K562 (cell line): ENCODE results near the gene MYO1A. TPM values are rescaled to one million over a fixed set of nuclear protein-coding genes. Genes with fewer than 3 reads are reported as not detected.

ENCODE experiments used
- ADNP ChIP-seq: fragments of 200-800 bp; sonication (Bioruptor generic); IDR thresholded peaks from 2 replicates; pipeline ENCODE4 v1.6.1; 2016; ENCODE audit warnings: missing genetic modification characterization, missing compliant biosample characterization
- ARID1B ChIP-seq: fragments of 450-650 bp; IDR thresholded peaks from 2 replicates; pipeline ENCODE4 v1.6.1; 2016; ENCODE audit warnings: antibody characterized with exemption, mild to moderate bottlenecking, inconsistent platforms
- BDP1 ChIP-seq: IDR thresholded peaks from 3 replicates; pipeline ENCODE4 v1.6.1; 2011; ENCODE audit not compliant: insufficient read length, insufficient read depth
- HDAC1 ChIP-seq, 2 experiments: fragments of 450-650 bp; IDR thresholded peaks; 2 replicates each; pipeline ENCODE4 v1.6.1; 2016 to 2017; ENCODE audit warnings: inconsistent platforms in 1 of 2, mild to moderate bottlenecking in 1 of 2, moderate library complexity in 1 of 2
- NRF1 ChIP-seq, 2 experiments: fragments of 450-650 bp; IDR thresholded peaks in 1 of 2; conservative IDR thresholded peaks in 1 of 2; 2 replicates each; pipeline ENCODE4 v1.6.1; 2014; ENCODE audit warnings: mild to moderate bottlenecking in 2 of 2
- SPI1 ChIP-seq: IDR thresholded peaks from 2 replicates; pipeline ENCODE4 v1.6.1; 2011; ENCODE audit warnings: low read depth, low read length, control low read depth, borderline replicate concordance
- TAF7 ChIP-seq: fragments of 450-650 bp; IDR thresholded peaks from 2 replicates; pipeline ENCODE4 v1.6.1; 2016; ENCODE audit warnings: missing genetic modification characterization, missing compliant biosample characterization
- TSC22D4 ChIP-seq: fragments of 450-650 bp; IDR thresholded peaks from 2 replicates; pipeline ENCODE4 v1.6.1; 2016; ENCODE audit warnings: missing genetic modification characterization, missing biosample characterization, control low read depth
- U2AF1 ChIP-seq: fragments of 200-400 bp; formaldehyde crosslinking; optimal IDR thresholded peaks from 2 replicates; pipeline ENCODE3; 2017; ENCODE audit warnings: mild to moderate bottlenecking, low read depth, low read length, moderate library complexity
- ZFP91 ChIP-seq: sonication (generic); formaldehyde crosslinking; IDR thresholded peaks from 2 replicates; pipeline ENCODE4 v1.8.0; 2022; ENCODE audit warnings: mild to moderate bottlenecking, missing genetic modification reagents
- ZNF184 ChIP-seq: sonication (generic); formaldehyde crosslinking; IDR thresholded peaks from 2 replicates; pipeline ENCODE4 v1.5.0; 2020; ENCODE audit warnings: missing genetic modification reagents
- polyA plus RNA-seq, 8 experiments: library from polyadenylated mRNA; depleted of rRNA in 4 of 8; stranded (reverse) in 5 of 8; unstranded in 3 of 8; fragments of >200 nt; fragmentation: Nextera tagmentation in 2 of 8; fragmentation: Illumina TruSeq in 1 of 8; extraction: Ambion mirVana in 2 of 8; extraction: Trizol in 1 of 8; gene quantifications; 2 replicates each; pipeline versions ENCODE4 v1.2.1 to v1.2.3, GENCODE V29; 2011 to 2014; ENCODE audit warnings: inconsistent platforms in 1 of 8, missing spikeins in 1 of 8
- total RNA-seq, 7 experiments: library from RNA; depleted of rRNA in 6 of 7; stranded (reverse); fragments of >200 nt in 6 of 7; fragmentation: Illumina TruSeq in 2 of 7; extraction: Trizol in 2 of 7; gene quantifications; 2 replicates each; pipeline versions ENCODE4 v1.2.1 to v1.2.3, GENCODE V29; 2011 to 2021; ENCODE audit warnings: low replicate concordance in 1 of 7
- TF ChIP-seq, protein P1 (sequence below), 2 experiments: fragments of 450-650 bp in 1 of 2; sonication (generic) in 1 of 2; formaldehyde crosslinking in 1 of 2; IDR thresholded peaks; 2 replicates each; pipeline versions ENCODE4 v1.7.1 to v1.9.0; 2016 to 2022; ENCODE audit warnings: inconsistent platforms in 1 of 2, mild to moderate bottlenecking in 1 of 2, missing genetic modification reagents in 1 of 2

MYO1A gene
- total and polyA plus RNA-seq, 9 of the 15 experiments (the other 6 are each of a cell fraction or from before 2014, with no cell fraction given): 0.03 to 0.29 (median 0.14) TPM; not detected in 2

GRCh38 chr12:57039016-57039798 is 10.7 kb downstream of the MYO1A start (continued):
- TF ChIP-seq SPI1 (peak; percentile 88), TAF7 (tag) (no peak), ZFP91 (CRISPR knock-in tag) (no peak), ARID1B (peak; percentile 91), U2AF1 (no peak), ZNF184 (no peak), ADNP (tag) (0 out of 2 replicates have a peak, but pooled peaks have one; percentile 14), HDAC1 (IDR thresholded peaks at IDR 0.05) (peak in 1 of 2 experiments; percentile 30; a peak in 1 of 4 replicates), TSC22D4 (tag) (no peak), BDP1 (no peak), NRF1 (conservative IDR thresholded peaks at IDR 0.05 in 1 of 2, IDR thresholded peaks at IDR 0.05 in 1 of 2) (no peak)
- TF ChIP-seq, protein P1, sequence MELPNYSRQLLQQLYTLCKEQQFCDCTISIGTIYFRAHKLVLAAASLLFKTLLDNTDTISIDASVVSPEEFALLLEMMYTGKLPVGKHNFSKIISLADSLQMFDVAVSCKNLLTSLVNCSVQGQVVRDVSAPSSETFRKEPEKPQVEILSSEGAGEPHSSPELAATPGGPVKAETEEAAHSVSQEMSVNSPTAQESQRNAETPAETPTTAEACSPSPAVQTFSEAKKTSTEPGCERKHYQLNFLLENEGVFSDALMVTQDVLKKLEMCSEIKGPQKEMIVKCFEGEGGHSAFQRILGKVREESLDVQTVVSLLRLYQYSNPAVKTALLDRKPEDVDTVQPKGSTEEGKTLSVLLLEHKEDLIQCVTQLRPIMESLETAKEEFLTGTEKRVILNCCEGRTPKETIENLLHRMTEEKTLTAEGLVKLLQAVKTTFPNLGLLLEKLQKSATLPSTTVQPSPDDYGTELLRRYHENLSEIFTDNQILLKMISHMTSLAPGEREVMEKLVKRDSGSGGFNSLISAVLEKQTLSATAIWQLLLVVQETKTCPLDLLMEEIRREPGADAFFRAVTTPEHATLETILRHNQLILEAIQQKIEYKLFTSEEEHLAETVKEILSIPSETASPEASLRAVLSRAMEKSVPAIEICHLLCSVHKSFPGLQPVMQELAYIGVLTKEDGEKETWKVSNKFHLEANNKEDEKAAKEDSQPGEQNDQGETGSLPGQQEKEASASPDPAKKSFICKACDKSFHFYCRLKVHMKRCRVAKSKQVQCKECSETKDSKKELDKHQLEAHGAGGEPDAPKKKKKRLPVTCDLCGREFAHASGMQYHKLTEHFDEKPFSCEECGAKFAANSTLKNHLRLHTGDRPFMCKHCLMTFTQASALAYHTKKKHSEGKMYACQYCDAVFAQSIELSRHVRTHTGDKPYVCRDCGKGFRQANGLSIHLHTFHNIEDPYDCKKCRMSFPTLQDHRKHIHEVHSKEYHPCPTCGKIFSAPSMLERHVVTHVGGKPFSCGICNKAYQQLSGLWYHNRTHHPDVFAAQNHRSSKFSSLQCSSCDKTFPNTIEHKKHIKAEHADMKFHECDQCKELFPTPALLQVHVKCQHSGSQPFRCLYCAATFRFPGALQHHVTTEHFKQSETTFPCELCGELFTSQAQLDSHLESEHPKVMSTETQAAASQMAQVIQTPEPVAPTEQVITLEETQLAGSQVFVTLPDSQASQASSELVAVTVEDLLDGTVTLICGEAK (IDR thresholded peaks at IDR 0.05): no peak
- TF ChIP-seq, protein P1 (CRISPR knock-in tag; IDR thresholded peaks at IDR 0.05): no peak
